ENCODE data around the gene MAFG. TPM values are rescaled to one million over a fixed set of nuclear protein-coding genes. Genes with fewer than 3 reads are reported as not detected.

Gene MAFG
- total and polyA plus RNA-seq, 3 donors from 2014 or later: 21.8 to 36.9 (median 31.7) TPM

- Histone ChIP-seq H3K36me3 (ENCODE audit: low read depth, missing control alignments) (no peaks in the 10 kb centered on the region), H3K27ac (no peak overlapping the region), H3K4me1 (peaks cover 15% of the 10 kb centered on the region), H3K27me3 (no peaks in the 10 kb centered on the region), H3K4me3 (no peak overlapping the region), H3K9me3 (no peaks in the 10 kb centered on the region)
- no peak for DNase-seq
- TF ChIP-seq POLR2A (IDR thresholded peaks at IDR 0.05) (no peak), CTCF (IDR thresholded peaks at IDR 0.05) (no peak)
- WGBS, 2 donors: 89 to 94% methylated on average over 7 to 15 of the region's 15 CpGs
- intact Hi-C loops (cut with DNase I; ENCODE audit: low total_unique reads): no loop called here
Measured at GRCh38 chr17:81906476-81907218, 20.9 kb downstream of the MAFG start.

GRCh38 chr17:81905993-81906392, 21.5 kb downstream of the MAFG start:
- intact Hi-C loops (cut with DNase I; ENCODE audit: low total_unique reads): no loop called here
- no peaks in the 10 kb centered on the region for H3K36me3 ChIP-seq (ENCODE audit: low read depth, missing control alignments)
- 94% methylated on average over 7 of the region's 10 CpGs; no CpG with 5 or more reads in 1 of the 2 donors for WGBS, 2 donors

GRCh38 chr17:81905424-81905875, 22.1 kb downstream of the MAFG start:
- no peak for DNase-seq
- H3K9me3 ChIP-seq: no peaks in the 10 kb centered on the region
- no peak overlapping the region for H3K27ac ChIP-seq
- H3K36me3 ChIP-seq (ENCODE audit: low read depth, missing control alignments): no peaks in the 10 kb centered on the region
- TF ChIP-seq POLR2A (IDR thresholded peaks at IDR 0.05) (no peak), CTCF (IDR thresholded peaks at IDR 0.05) (no peak)
- H3K4me3 ChIP-seq: no peak overlapping the region
- intact Hi-C loops (cut with DNase I; ENCODE audit: low total_unique reads): no loop called here
- WGBS, 2 donors: 89 to 96% methylated on average over 8 to 16 of the region's 16 CpGs
- H3K27me3 ChIP-seq: no peaks in the 10 kb centered on the region
- H3K4me1 ChIP-seq: peaks cover 11% of the 10 kb centered on the region

More at GRCh38 chr17:81905993-81906392, 21.5 kb downstream of the MAFG start:
- Histone ChIP-seq H3K27me3 (no peaks in the 10 kb centered on the region), H3K27ac (no peak overlapping the region), H3K4me3 (no peak overlapping the region), H3K4me1 (peaks cover 13% of the 10 kb centered on the region), H3K9me3 (no peaks in the 10 kb centered on the region)
- TF ChIP-seq POLR2A (IDR thresholded peaks at IDR 0.05): no peak
- no peak for TF ChIP-seq CTCF (IDR thresholded peaks at IDR 0.05)
- no peak for DNase-seq

- no peaks in the 10 kb centered on the region for H3K9me3 ChIP-seq
- DNase-seq: no peak
- H3K27ac ChIP-seq: no peak overlapping the region
- H3K27me3 ChIP-seq: no peaks in the 10 kb centered on the region
- intact Hi-C loops (cut with DNase I; ENCODE audit: low total_unique reads): no loop called here
- no peaks in the 10 kb centered on the region for H3K36me3 ChIP-seq (ENCODE audit: low read depth, missing control alignments)
- H3K4me1 ChIP-seq: peaks cover 6% of the 10 kb centered on the region
- no peak overlapping the region for H3K4me3 ChIP-seq
- WGBS, 2 donors: 95% methylated on average over 16 to 27 of the region's 28 CpGs
- no peak for TF ChIP-seq CTCF (IDR thresholded peaks at IDR 0.05)
- no peak for TF ChIP-seq POLR2A (IDR thresholded peaks at IDR 0.05)
Measured at GRCh38 chr17:81904600-81905423, 22.7 kb downstream of the MAFG start.
